CD4-positive, alpha-beta T cell (primary cell): ENCODE data around the gene TTLL1. TPM values are rescaled to one million over a fixed set of nuclear protein-coding genes. Genes with fewer than 3 reads are reported as not detected.
A peak's percentile ranks its signal among the peaks of the same experiment; 100 is the strongest.

Experiments used
- ATAC-seq: fragments of 200-7000 bp; cut with Tn5 transposase; one replicate; pipeline ENCODE4 v1.10.0; 2022; ENCODE audit warnings: mild to moderate bottlenecking; ENCODE audit not compliant: poor library complexity
- CTCF ChIA-PET: fragments of 350-600 bp; sonication (Branson Sonifier 250); formaldehyde crosslinking; loops from one replicate; lab custom pipeline; 2021; ENCODE audit warnings: antibody characterized with exemption, inconsistent platforms; lab: Charles Lee
- POLR2A ChIA-PET: fragments of 350-600 bp; sonication (Branson Sonifier 250); formaldehyde crosslinking; loops from one replicate; lab custom pipeline; 2021; ENCODE audit warnings: antibody characterized with exemption, inconsistent platforms; lab: Charles Lee
- DNase-seq, 14 experiments: peaks; one replicate each; pipeline ENCODE4 v3.0.0-alpha.2; 2013 to 2020; ENCODE audit warnings: mixed read lengths in 2 of 14
- H3K27ac ChIP-seq, 2 donors: one replicate each; pipeline versions ENCODE4 v1.5.1 to v1.7.0; 2013; ENCODE audit warnings: low read length in 2 of 2, low read depth in 1 of 2, mild to moderate bottlenecking in 1 of 2
- H3K27me3 ChIP-seq, 2 experiments: 1 replicate in 1 of 2; 2 replicates in 1 of 2; pipeline versions ENCODE4 v1.6.1 to v1.7.0; 2013; ENCODE audit warnings: low read length in 2 of 2, control low read depth in 1 of 2, mild to moderate bottlenecking in 1 of 2, moderate library complexity in 1 of 2; ENCODE audit not compliant: insufficient read depth in 2 of 2, control insufficient read depth in 1 of 2
- H3K36me3 ChIP-seq: one replicate; pipeline ENCODE4 v1.6.1; 2013; ENCODE audit warnings: low read length, control low read depth; ENCODE audit not compliant: insufficient read depth
- H3K4me1 ChIP-seq: one replicate; pipeline ENCODE4 v1.6.1; 2013; ENCODE audit warnings: low read length, control low read depth; ENCODE audit not compliant: insufficient read depth
- H3K4me3 ChIP-seq: one replicate; pipeline ENCODE4 v1.5.1; 2013; ENCODE audit warnings: mild to moderate bottlenecking, low read length, moderate library complexity
- H3K9me3 ChIP-seq, 2 experiments: 1 replicate in 1 of 2; 2 replicates in 1 of 2; pipeline versions ENCODE4 v1.6.1 to v1.7.0; 2013; ENCODE audit warnings: low read length in 2 of 2, mild to moderate bottlenecking in 2 of 2, control low read depth in 1 of 2, moderate library complexity in 1 of 2; ENCODE audit not compliant: control insufficient read depth in 1 of 2, insufficient read depth in 1 of 2
- H3K27ac Mint-ChIP-seq: one replicate; pipeline ENCODE4 v1.8.0; 2020; ENCODE audit warnings: mixed read lengths
- H3K27me3 Mint-ChIP-seq: one replicate; pipeline ENCODE4 v1.8.0; 2021; ENCODE audit warnings: mixed read lengths
- H3K36me3 Mint-ChIP-seq: one replicate; pipeline ENCODE4 v1.8.0; 2021; ENCODE audit warnings: low read depth, mixed read lengths
- H3K4me1 Mint-ChIP-seq: one replicate; pipeline ENCODE4 v1.8.0; 2021; ENCODE audit warnings: low read depth, mixed read lengths
- H3K4me3 Mint-ChIP-seq: one replicate; pipeline ENCODE4 v1.8.0; 2020; ENCODE audit warnings: mild to moderate bottlenecking, mixed read lengths
- H3K9me3 Mint-ChIP-seq: one replicate; pipeline ENCODE4 v1.8.0; 2020; ENCODE audit warnings: mixed read lengths
- CTCF ChIP-seq: fragments of 200-600 bp; IDR thresholded peaks from one replicate; pipeline ENCODE4 v1.8.0; 2022; ENCODE audit warnings: antibody characterized with exemption, mild to moderate bottlenecking
- intact Hi-C, 2 experiments: fragments of 100-400 bp; cut with DNase I in 1 of 2; cut with micrococcal nuclease in 1 of 2; formaldehyde crosslinking; loops; one replicate each; pipeline versions ENCODE4 v1.15.1 to v1.9.0; 2023 to 2025; cut with DNase I, micrococcal nuclease
- total RNA-seq, 174 experiments: library from RNA in 2 of 174; stranded (reverse) in 2 of 174; gene quantifications; one replicate each; pipeline ENCODE4 v1.2.3 and lab custom pipeline; 2021 to 2026

Gene TTLL1
- total RNA-seq, 2 experiments from 2014 or later, result 2.6 to 2.8 TPM

- intact Hi-C loops, result no loop called here
- no peaks in the 10 kb centered on the region for H3K27me3 Mint-ChIP-seq
- Histone ChIP-seq H3K27me3 (no peaks in the 10 kb centered on the region), H3K27ac (no peak overlapping the region), H3K4me1 (peaks cover 50% of the 10 kb centered on the region), H3K36me3 (peaks cover 2% of the 10 kb centered on the region), H3K4me3 (no peak overlapping the region), H3K9me3 (no peaks in the 10 kb centered on the region)
- ATAC-seq, result no peak
- peaks cover 85% of the 10 kb centered on the region for H3K4me1 Mint-ChIP-seq
- DNase-seq, result no peak
- no peak for TF ChIP-seq CTCF
- H3K36me3 Mint-ChIP-seq, result no peaks in the 10 kb centered on the region
- H3K4me3 Mint-ChIP-seq, result no peak overlapping the region
- ChIA-PET CTCF (no interaction called here), POLR2A (interaction anchor here (1.3 to 1.7 kb wide), 2 partner anchors 8 to 9 kb away, joined by 4 read pairs; no protein-coding TSS in a partner anchor)
- H3K27ac Mint-ChIP-seq, result peak overlapping the region; percentile 31
- H3K9me3 Mint-ChIP-seq, result no peaks in the 10 kb centered on the region
Observed at GRCh38 chr22:43005106-43005505, 84.1 kb downstream of the TTLL1 start.

GRCh38 chr22:43004362-43005035, 84.7 kb downstream of the TTLL1 start:
- Histone ChIP-seq H3K27ac (no peak overlapping the region), H3K4me1 (peaks cover 52% of the 10 kb centered on the region), H3K4me3 (no peak overlapping the region), H3K36me3 (peaks cover 2% of the 10 kb centered on the region), H3K9me3 (no peaks in the 10 kb centered on the region), H3K27me3 (no peaks in the 10 kb centered on the region)
- H3K9me3 Mint-ChIP-seq, result no peaks in the 10 kb centered on the region
- no peak overlapping the region for H3K4me3 Mint-ChIP-seq
- CTCF ChIA-PET, result no interaction called here
- peak in 2 of 14 experiments; percentile 27 to 42 for DNase-seq
- H3K27me3 Mint-ChIP-seq, result no peaks in the 10 kb centered on the region
- no peak overlapping the region for H3K27ac Mint-ChIP-seq
- no peak for ATAC-seq
- POLR2A ChIA-PET, result interaction anchor here (1.3 to 1.7 kb wide), 2 partner anchors 8 to 10 kb away, joined by 4 read pairs; no protein-coding TSS in a partner anchor
- TF ChIP-seq CTCF, result no peak
- peaks cover 88% of the 10 kb centered on the region for H3K4me1 Mint-ChIP-seq
- no peaks in the 10 kb centered on the region for H3K36me3 Mint-ChIP-seq
- intact Hi-C loops, result no loop called here

GRCh38 chr22:43002202-43002586, 87.0 kb downstream of the TTLL1 start:
- Mint-ChIP-seq H3K9me3 (no peaks in the 10 kb centered on the region), H3K36me3 (no peaks in the 10 kb centered on the region), H3K27me3 (no peaks in the 10 kb centered on the region), H3K27ac (peak overlapping the region; percentile 63), H3K4me1 (peaks cover 91% of the 10 kb centered on the region), H3K4me3 (peak overlapping the region; percentile 22)
- TF ChIP-seq CTCF, result no peak
- ChIA-PET POLR2A (no interaction called here), CTCF (no interaction called here)
- intact Hi-C loops, result no loop called here
- Histone ChIP-seq H3K4me1 (peaks cover 52% of the 10 kb centered on the region), H3K36me3 (peaks cover 2% of the 10 kb centered on the region), H3K4me3 (no peak overlapping the region), H3K27me3 (no peaks in the 10 kb centered on the region), H3K27ac (no peak overlapping the region), H3K9me3 (no peaks in the 10 kb centered on the region)
- DNase-seq (no peak), ATAC-seq (no peak)
